Suppressor macrophage (primary cell): ENCODE results near the gene CCDC51.

Experiments
- DNase-seq, 4 experiments: peaks; one replicate each; pipeline ENCODE4 v3.0.0-alpha.2; 2020 to 2022

The CCDC51 gene

GRCh38 chr3:48419149-48419548, 20.8 kb downstream of the CCDC51 start:
- no peak for DNase-seq

GRCh38 chr3:48418651-48419050, 21.3 kb downstream of the CCDC51 start:
- no peak for DNase-seq

- DNase-seq = no peak
Observed at GRCh38 chr3:48418140-48418539, 21.8 kb downstream of the CCDC51 start.

- DNase-seq = no peak
Observed at GRCh38 chr3:48417529-48418108, 22.3 kb downstream of the CCDC51 start.

- no peak for DNase-seq
Observed at GRCh38 chr3:48416546-48416945, 23.4 kb downstream of the CCDC51 start.

- no peak for DNase-seq
Observed at GRCh38 chr3:48416091-48416505, 23.8 kb downstream of the CCDC51 start.

GRCh38 chr3:48415251-48415953, 24.5 kb downstream of the CCDC51 start:
- DNase-seq = no peak

- no peak for DNase-seq
Observed at GRCh38 chr3:48414376-48415250, 25.3 kb downstream of the CCDC51 start.

- DNase-seq = no peak
Observed at GRCh38 chr3:48413611-48414010, 26.3 kb downstream of the CCDC51 start.

GRCh38 chr3:48413086-48413485, 26.8 kb downstream of the CCDC51 start:
- no peak for DNase-seq

- DNase-seq = no peak
Observed at GRCh38 chr3:48412375-48413001, 27.4 kb downstream of the CCDC51 start.

GRCh38 chr3:48411606-48412374, 28.1 kb downstream of the CCDC51 start:
- DNase-seq = no peak

- DNase-seq = no peak
Observed at GRCh38 chr3:48411041-48411588, 28.8 kb downstream of the CCDC51 start.

GRCh38 chr3:48410205-48411040, 29.5 kb downstream of the CCDC51 start:
- no peak for DNase-seq

GRCh38 chr3:48409291-48410201, 30.4 kb downstream of the CCDC51 start:
- no peak for DNase-seq

GRCh38 chr3:48408823-48409281, 31.1 kb downstream of the CCDC51 start:
- no peak for DNase-seq

- no peak for DNase-seq
Observed at GRCh38 chr3:48407542-48408099, 32.3 kb downstream of the CCDC51 start.

GRCh38 chr3:48406443-48407431, 33.2 kb downstream of the CCDC51 start:
- DNase-seq = no peak
